Breast epithelium (tissue), 3 donors: ENCODE results near the gene CFAP298.
A peak's percentile ranks its signal among the peaks of the same experiment; 100 is the strongest.

Experiments
- CTCF ChIP-seq, 3 donors: fragments of 450-650 bp; IDR thresholded peaks; one replicate each; pipeline ENCODE4 v1.5.1; 2016 to 2017; ENCODE audit warnings: antibody characterized with exemption in 3 of 3, mild to moderate bottlenecking in 3 of 3, moderate library complexity in 3 of 3
- POLR2A ChIP-seq: fragments of 450-650 bp; IDR thresholded peaks from one replicate; pipeline ENCODE4 v1.6.1; 2016; ENCODE audit warnings: antibody characterized with exemption, mild to moderate bottlenecking, moderate library complexity
- POLR2AphosphoS5 ChIP-seq, 3 donors: sonication (generic); formaldehyde crosslinking; IDR thresholded peaks; one replicate each; pipeline ENCODE4 v1.6.1; 2017; ENCODE audit warnings: antibody characterized with exemption in 3 of 3

- TF ChIP-seq CTCF (IDR thresholded peaks at IDR 0.05) (peak in 2 of 3 donors; percentile 26 to 29), POLR2A (no peak), POLR2AphosphoS5 (IDR thresholded peaks at IDR 0.05) (no peak)
Measured at GRCh38 chr21:32653326-32653901, 41.2 kb upstream of the CFAP298 start.
